ENCODE results near the gene BICRA. TPM values are rescaled to one million over a fixed set of nuclear protein-coding genes. Genes with fewer than 3 reads are reported as not detected.
"Not testable (repeated sequence)": the region's sequence is repeated elsewhere in the genome, so short reads cannot be mapped to it uniquely, and the experiment has no call there.

Gene BICRA
- total RNA-seq, 5 donors from 2014 or later (not counting 1 experiment from before 2014, with no cell fraction given), result 31.9 to 39.3 (median 35.1) TPM

GRCh38 chr19:47707135-47707925, 98.4 kb downstream of the BICRA start:
- H3K36me3 Mint-ChIP-seq, result peaks cover 15% of the 10 kb centered on the region
- no peak overlapping the region for H3K4me3 Mint-ChIP-seq
- WGBS (ENCODE audit: insufficient coverage), result 22% methylated on average over 20 of the region's 22 CpGs
- H3K27me3 Mint-ChIP-seq, result peaks cover 22% of the 10 kb centered on the region in 2 donors
- H3K27ac Mint-ChIP-seq, result no peak overlapping the region
- Histone ChIP-seq H3K36me3 (ENCODE audit: control insufficient read depth in 2 of 2, extremely low read depth in 1 of 2, insufficient read depth in 1 of 2, low read length in 1 of 2) (peaks cover 0 to 6% of the 10 kb centered on the region in 2 donors), H3K4me1 (ENCODE audit: control insufficient read depth in 1 of 2, extremely low read depth in 1 of 2, insufficient read depth in 2 of 2, low read length in 2 of 2) (peaks cover 0 to 5% of the 10 kb centered on the region in 2 experiments), H3K27ac (ENCODE audit: low read length) (no peak overlapping the region), H3K27me3 (replicated peaks in 1 of 2; ENCODE audit: control insufficient read depth in 2 of 2, extremely low read depth in 1 of 2, insufficient read depth in 2 of 2, low read length in 1 of 2) (peaks cover 0 to 48% of the 10 kb centered on the region in 2 experiments), H3K9me3 (no peaks in the 10 kb centered on the region), H3K4me3 (ENCODE audit: control insufficient read depth in 1 of 2, extremely low read depth in 1 of 2, low read length in 1 of 2) (no peak overlapping the region)
- H3K9me3 Mint-ChIP-seq, result no peaks in the 10 kb centered on the region
- DNase-seq, result peak; percentile 30 to 83 (median 64)
- peaks cover 3 to 7% (median 5%) of the 10 kb centered on the region in 3 donors for H3K4me1 Mint-ChIP-seq
- peak; percentile 81 to 88 (median 86) for ATAC-seq (replicated peaks in 1 of 4)
- ChIA-PET CTCF (interaction anchor here (0.5 to 2.3 kb wide), 10 partner anchors 30 to 1026 kb away, joined by 3 to 26 read pairs (median 4); no protein-coding TSS in a partner anchor), POLR2A (no interaction called here)

DNA sequence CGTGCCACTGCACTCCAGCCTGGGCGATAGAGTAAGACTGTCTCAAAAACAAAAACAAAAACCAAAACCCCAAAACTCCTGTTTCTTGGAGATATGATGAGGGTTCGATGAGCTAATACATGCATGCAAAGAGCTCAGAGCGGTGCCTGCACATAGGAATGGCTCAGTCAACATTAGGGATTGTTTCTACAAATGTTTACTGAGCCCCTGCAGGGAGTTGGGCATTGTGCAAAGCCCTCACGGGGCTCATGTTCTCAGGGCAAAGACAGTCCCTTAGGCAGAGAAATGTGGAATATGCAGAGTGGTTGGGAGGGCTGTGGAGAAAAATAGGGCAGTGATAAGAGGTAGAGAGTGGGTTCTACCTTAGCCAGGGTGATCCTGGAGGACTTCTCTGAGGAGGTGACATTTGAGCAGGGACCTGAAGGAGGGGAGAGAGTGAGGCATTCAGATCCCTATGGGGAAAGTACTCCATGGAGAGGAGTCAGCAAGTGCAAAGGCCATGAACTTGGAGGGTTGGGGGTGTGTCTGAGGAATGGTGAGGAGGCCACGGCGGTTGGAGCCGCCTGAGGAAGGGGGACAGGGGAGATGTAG, 102.8 kb downstream of the BICRA start:
- peaks cover 48 to 50% of the 10 kb centered on the region in 2 donors for H3K27me3 Mint-ChIP-seq
- H3K9me3 Mint-ChIP-seq, result peaks cover 0 to 8% (median 4%) of the 10 kb centered on the region in 3 donors
- H3K27ac Mint-ChIP-seq, result no peak overlapping the region
- H3K4me3 ChIP-seq (ENCODE audit: control insufficient read depth in 1 of 2, extremely low read depth in 1 of 2, low read length in 1 of 2), result no peak overlapping the region
- no peaks in the 10 kb centered on the region for H3K9me3 ChIP-seq
- no peaks in the 10 kb centered on the region for H3K36me3 Mint-ChIP-seq
- H3K36me3 ChIP-seq (ENCODE audit: control insufficient read depth in 2 of 2, extremely low read depth in 1 of 2, insufficient read depth in 1 of 2, low read length in 1 of 2), result no peaks in the 10 kb centered on the region
- no peak for DNase-seq
- ATAC-seq (replicated peaks in 1 of 4), result no peak
- H3K4me1 Mint-ChIP-seq, result peaks cover 5 to 15% (median 12%) of the 10 kb centered on the region in 3 donors
- H3K27me3 ChIP-seq (replicated peaks in 1 of 2; ENCODE audit: control insufficient read depth in 2 of 2, extremely low read depth in 1 of 2, insufficient read depth in 2 of 2, low read length in 1 of 2), result peaks cover 2 to 85% of the 10 kb centered on the region in 2 experiments
- 83% methylated on average over 6 of the region's 8 CpGs for WGBS (ENCODE audit: insufficient coverage)
- ChIA-PET CTCF (interaction anchor here (0.5 to 1.1 kb wide), 4 partner anchors 11 to 279 kb away, joined by 3 to 5 read pairs (median 4); no protein-coding TSS in a partner anchor), POLR2A (interaction anchor here in 1 of 2 donors (0.6 kb wide), 1 partner anchor 77 kb away, joined by 4 read pairs; no protein-coding TSS in a partner anchor)
- no peak overlapping the region for H3K27ac ChIP-seq (ENCODE audit: low read length)
- H3K4me3 Mint-ChIP-seq, result peak overlapping the region in 1 of 3 donors; percentile 9
- H3K4me1 ChIP-seq (ENCODE audit: control insufficient read depth in 1 of 2, extremely low read depth in 1 of 2, insufficient read depth in 2 of 2, low read length in 2 of 2), result peaks cover 0 to 13% of the 10 kb centered on the region in 2 experiments

DNA sequence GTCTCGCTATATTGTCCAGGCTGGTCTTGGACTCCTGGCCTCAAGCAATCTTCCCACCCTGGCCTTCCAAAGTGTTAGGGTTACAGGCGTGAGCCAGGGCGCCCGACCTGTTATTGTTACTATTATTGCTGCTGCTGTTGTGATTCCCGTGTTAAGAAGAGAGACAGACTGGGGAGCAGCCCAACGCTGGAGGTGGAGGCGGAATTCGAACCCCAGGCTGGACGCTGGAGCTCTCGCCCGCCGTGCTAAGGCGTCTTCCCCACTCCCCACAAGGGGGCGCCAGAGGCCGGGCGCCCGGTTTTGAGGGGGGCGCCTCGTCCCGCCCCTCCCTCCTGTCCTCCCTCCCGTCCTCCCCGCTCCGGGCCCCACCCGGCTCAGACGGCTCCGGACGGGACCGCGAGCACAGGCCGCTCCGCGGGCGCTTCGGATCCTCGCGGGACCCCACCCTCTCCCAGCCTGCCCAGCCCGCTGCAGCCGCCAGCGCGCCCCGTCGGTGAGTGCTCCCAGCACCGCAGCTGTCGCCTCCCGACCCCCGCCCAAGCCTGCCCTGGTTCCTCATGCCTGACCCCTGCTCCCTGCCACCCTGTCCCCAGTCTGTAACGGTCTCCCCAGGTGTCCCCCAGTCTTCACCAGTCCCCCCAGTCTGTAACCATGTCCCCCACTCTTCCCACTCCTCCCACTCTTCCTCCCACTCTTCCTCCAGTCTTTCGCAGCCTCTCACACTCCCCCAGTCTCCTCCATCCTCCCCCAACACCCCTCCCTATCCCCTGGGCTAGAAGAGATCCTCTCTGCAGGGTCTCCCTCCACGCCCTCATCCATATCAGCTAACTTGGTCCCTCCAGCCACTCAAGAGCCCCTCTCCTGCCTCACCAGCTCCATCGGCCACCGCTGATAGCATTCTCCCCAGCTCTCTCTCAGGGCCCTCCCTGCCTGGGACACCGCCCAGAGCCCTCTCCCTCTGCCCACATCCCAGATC, 104.4 kb downstream of the BICRA start, which contains the start of gene EHD2:
EHD2 (plus strand) TSS at position 377 of the 976 bp plus-strand sequence. CDS start 3,191 bp downstream, outside the sequence.
- Histone ChIP-seq H3K9me3 (no peaks in the 10 kb centered on the region), H3K4me1 (ENCODE audit: control insufficient read depth in 1 of 2, extremely low read depth in 1 of 2, insufficient read depth in 2 of 2, low read length in 2 of 2) (peaks cover 0 to 8% of the 10 kb centered on the region in 2 experiments), H3K36me3 (ENCODE audit: control insufficient read depth in 2 of 2, extremely low read depth in 1 of 2, insufficient read depth in 1 of 2, low read length in 1 of 2) (no peaks in the 10 kb centered on the region), H3K27ac (ENCODE audit: low read length) (no peak within 1 kb of the TSS), H3K27me3 (replicated peaks in 1 of 2; ENCODE audit: control insufficient read depth in 2 of 2, extremely low read depth in 1 of 2, insufficient read depth in 2 of 2, low read length in 1 of 2) (peaks cover 2 to 77% of the 10 kb centered on the region in 2 experiments), H3K4me3 (ENCODE audit: control insufficient read depth in 1 of 2, extremely low read depth in 1 of 2, low read length in 1 of 2) (no peak within 1 kb of the TSS)
- WGBS (ENCODE audit: insufficient coverage), result 13% methylated on average over 37 of the region's 52 CpGs
- CTCF ChIA-PET, result interaction anchor here in 1 of 2 donors (1.5 kb wide), 1 partner anchor 26 kb away, joined by 3 read pairs; no protein-coding TSS in a partner anchor
- H3K27ac Mint-ChIP-seq, result peak within 1 kb of the TSS in 1 of 2 donors; percentile 61
- peaks cover 0 to 8% (median 4%) of the 10 kb centered on the region in 3 donors for H3K9me3 Mint-ChIP-seq
- POLR2A ChIA-PET, result interaction anchor here in 1 of 2 donors (0.5 kb wide), 1 partner anchor 1454 kb away, joined by 7 read pairs; no protein-coding TSS in a partner anchor
- peaks cover 1 to 10% (median 8%) of the 10 kb centered on the region in 3 donors for H3K4me1 Mint-ChIP-seq
- H3K4me3 Mint-ChIP-seq, result no peak within 1 kb of the TSS
- H3K27me3 Mint-ChIP-seq, result peaks cover 46 to 50% of the 10 kb centered on the region in 2 donors
- ATAC-seq (replicated peaks in 1 of 4) (peak; percentile 52 to 80 (median 58)), DNase-seq (peak in 18 of 35 experiments; percentile 13 to 56 (median 26))
- H3K36me3 Mint-ChIP-seq, result no peaks in the 10 kb centered on the region

DNA sequence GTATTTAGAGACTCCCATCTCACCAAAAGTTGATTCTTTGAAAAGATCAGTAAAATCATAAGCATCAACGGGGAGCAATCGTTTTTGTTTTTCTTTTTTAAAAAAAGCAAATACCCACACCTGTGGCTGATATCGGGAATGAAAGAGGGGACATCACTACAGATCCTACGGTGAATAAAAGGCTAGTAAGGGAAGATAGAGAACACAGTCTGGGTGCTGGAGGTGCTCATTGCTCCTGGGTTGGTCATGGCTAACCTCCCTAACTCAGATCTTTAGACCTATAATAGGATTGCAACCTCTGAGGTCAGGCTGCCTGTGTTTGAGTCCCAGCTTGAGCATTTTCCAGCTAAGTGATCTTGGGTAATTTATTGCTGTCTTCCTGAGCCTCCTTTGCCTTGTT, 105.4 kb downstream of the BICRA start:
- DNase-seq (no peak), ATAC-seq (replicated peaks in 1 of 4) (no peak)
- no peaks in the 10 kb centered on the region for H3K36me3 ChIP-seq (ENCODE audit: control insufficient read depth in 2 of 2, extremely low read depth in 1 of 2, insufficient read depth in 1 of 2, low read length in 1 of 2)
- ChIA-PET POLR2A (no interaction called here), CTCF (no interaction called here)
- Mint-ChIP-seq H3K9me3 (peaks cover 0 to 8% (median 4%) of the 10 kb centered on the region in 3 donors), H3K27ac (peak overlapping the region in 1 of 2 donors; percentile 66), H3K4me3 (no peak overlapping the region), H3K36me3 (no peaks in the 10 kb centered on the region), H3K4me1 (peaks cover 1 to 10% (median 8%) of the 10 kb centered on the region in 3 donors), H3K27me3 (peaks cover 46 to 50% of the 10 kb centered on the region in 2 donors)
- H3K4me3 ChIP-seq (ENCODE audit: control insufficient read depth in 1 of 2, extremely low read depth in 1 of 2, low read length in 1 of 2), result no peak overlapping the region
- H3K27me3 ChIP-seq (replicated peaks in 1 of 2; ENCODE audit: control insufficient read depth in 2 of 2, extremely low read depth in 1 of 2, insufficient read depth in 2 of 2, low read length in 1 of 2), result peaks cover 2 to 68% of the 10 kb centered on the region in 2 experiments
- H3K27ac ChIP-seq (ENCODE audit: low read length), result no peak overlapping the region
- no CpG with 5 or more reads among the region's 4 CpGs for WGBS (ENCODE audit: insufficient coverage)
- H3K4me1 ChIP-seq (ENCODE audit: control insufficient read depth in 1 of 2, extremely low read depth in 1 of 2, insufficient read depth in 2 of 2, low read length in 2 of 2), result peaks cover 0 to 8% of the 10 kb centered on the region in 2 experiments
- no peaks in the 10 kb centered on the region for H3K9me3 ChIP-seq

DNA sequence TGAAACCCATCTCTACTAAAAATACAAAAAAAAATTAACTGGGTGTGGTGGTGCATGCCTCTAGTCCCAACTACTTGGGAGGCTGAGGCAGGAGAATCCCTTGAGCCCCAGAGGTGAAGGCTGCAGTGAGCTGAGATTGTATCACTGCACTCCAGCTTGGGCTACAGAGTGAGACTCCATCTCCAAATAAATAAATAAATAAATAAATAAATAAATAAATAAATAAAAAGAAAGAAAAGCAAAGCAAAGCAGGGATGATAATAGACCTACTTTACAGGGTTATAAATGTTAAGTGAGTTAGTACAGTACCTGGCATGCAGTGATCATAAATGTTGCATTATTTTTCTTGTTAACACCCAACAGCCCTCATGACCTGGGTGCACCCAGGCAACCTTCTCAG, 105.9 kb downstream of the BICRA start:
- H3K4me3 ChIP-seq (ENCODE audit: control insufficient read depth in 1 of 2, extremely low read depth in 1 of 2, low read length in 1 of 2); CTCF ChIA-PET; H3K4me1 Mint-ChIP-seq; ATAC-seq (replicated peaks in 1 of 4); H3K36me3 ChIP-seq (ENCODE audit: control insufficient read depth in 2 of 2, extremely low read depth in 1 of 2, insufficient read depth in 1 of 2, low read length in 1 of 2); H3K27ac ChIP-seq (ENCODE audit: low read length); H3K4me3 Mint-ChIP-seq; DNase-seq; H3K9me3 Mint-ChIP-seq; POLR2A ChIA-PET; H3K36me3 Mint-ChIP-seq; H3K4me1 ChIP-seq (ENCODE audit: control insufficient read depth in 1 of 2, extremely low read depth in 1 of 2, insufficient read depth in 2 of 2, low read length in 2 of 2); H3K9me3 ChIP-seq: not testable (repeated sequence)
- peaks cover 47 to 50% of the 10 kb centered on the region in 2 donors for H3K27me3 Mint-ChIP-seq
- peaks cover 2 to 67% of the 10 kb centered on the region in 2 experiments for H3K27me3 ChIP-seq (replicated peaks in 1 of 2; ENCODE audit: control insufficient read depth in 2 of 2, extremely low read depth in 1 of 2, insufficient read depth in 2 of 2, low read length in 1 of 2)
- H3K27ac Mint-ChIP-seq, result peak overlapping the region in 1 of 2 donors; percentile 66
